AG04449 (cell line): ENCODE measurements around the gene RHCG.

ENCODE experiments used
- CTCF ChIA-PET: fragments of 350-600 bp; formaldehyde crosslinking; extraction: SDS; loops from one replicate; lab custom pipeline; 2021; ENCODE audit warnings: antibody characterized with exemption; lab: Yijun Ruan, JAX
- POLR2A ChIA-PET: fragments of 400-600, 350-600 bp; formaldehyde crosslinking; extraction: SDS; loops from one replicate; lab custom pipeline; 2020; ENCODE audit warnings: antibody characterized with exemption, inconsistent platforms; lab: Yijun Ruan, JAX
- DNase-seq: peaks from one replicate; pipeline ENCODE4 v3.0.0-alpha.2; 2010; ENCODE audit warnings: low read depth, low spot score
- H3K4me3 ChIP-seq: 2 replicates; pipeline ENCODE4 v1.5.1; 2011; ENCODE audit warnings: low read depth, mild to moderate bottlenecking, control low read depth, low read length
- TF ChIP-seq, protein P1 (sequence below): IDR thresholded peaks from one replicate; pipeline ENCODE4 v1.5.1; 2011; ENCODE audit warnings: mild to moderate bottlenecking, moderate library complexity, low read length, control low read depth, inconsistent platforms; ENCODE audit not compliant: insufficient read depth; ENCODE audit errors: missing control alignments

RHCG gene

DNA sequence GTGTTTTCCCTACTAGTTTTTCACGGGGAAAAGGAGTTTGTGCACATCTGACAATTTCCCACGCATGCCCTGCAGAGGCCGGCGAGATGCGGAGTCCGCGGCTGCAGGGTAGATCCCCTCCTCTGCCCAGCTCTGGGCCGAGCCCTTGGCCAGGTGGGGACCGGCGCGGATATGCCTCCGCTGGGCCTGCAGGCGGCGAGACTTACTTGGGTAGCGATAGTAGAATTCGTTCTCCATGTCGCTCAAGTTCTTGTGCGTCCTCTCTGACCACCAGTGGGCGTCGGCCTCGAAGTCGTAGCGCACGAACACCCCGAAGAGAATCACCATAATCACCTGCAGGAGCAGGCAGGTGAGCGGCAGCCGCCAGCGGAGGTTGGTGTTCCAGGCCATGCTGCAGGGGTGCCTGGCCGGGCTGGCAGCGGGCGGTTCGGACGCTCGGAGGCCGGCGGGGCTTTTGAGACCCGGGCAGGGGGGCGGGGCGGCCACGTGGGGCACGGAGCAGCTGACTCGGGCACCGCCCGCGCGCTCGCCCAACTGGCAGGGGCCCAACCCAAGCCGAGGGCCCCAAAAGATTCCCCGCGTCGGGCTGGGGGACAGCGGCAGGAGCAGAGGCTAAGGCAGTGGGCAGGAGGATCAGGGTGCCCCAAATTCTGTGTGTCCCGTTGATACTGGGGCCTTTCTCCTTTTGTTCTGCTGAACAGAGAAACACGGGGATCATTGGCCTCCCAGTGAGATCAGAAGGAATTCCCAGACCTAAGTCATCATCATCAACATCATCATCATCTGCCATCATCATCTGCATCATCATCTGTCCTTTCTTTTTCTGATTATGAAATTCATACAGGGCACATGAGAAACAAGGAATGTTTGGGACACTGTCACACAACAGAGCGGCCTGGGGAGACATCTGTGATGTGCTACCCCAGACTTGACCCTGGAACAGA is at the start of gene RHCG:
Gene RHCG, minus strand, starts transcription at position 429 of the 944 bp plus-strand sequence. Its CDS starts 39 bp downstream, at position 390.
- DNase-seq: no peak
- POLR2A ChIA-PET: no interaction called here
- peak within 1 kb of the TSS; percentile 20; the same call in 1 of the 2 replicates for H3K4me3 ChIP-seq
- TF ChIP-seq, protein P1, sequence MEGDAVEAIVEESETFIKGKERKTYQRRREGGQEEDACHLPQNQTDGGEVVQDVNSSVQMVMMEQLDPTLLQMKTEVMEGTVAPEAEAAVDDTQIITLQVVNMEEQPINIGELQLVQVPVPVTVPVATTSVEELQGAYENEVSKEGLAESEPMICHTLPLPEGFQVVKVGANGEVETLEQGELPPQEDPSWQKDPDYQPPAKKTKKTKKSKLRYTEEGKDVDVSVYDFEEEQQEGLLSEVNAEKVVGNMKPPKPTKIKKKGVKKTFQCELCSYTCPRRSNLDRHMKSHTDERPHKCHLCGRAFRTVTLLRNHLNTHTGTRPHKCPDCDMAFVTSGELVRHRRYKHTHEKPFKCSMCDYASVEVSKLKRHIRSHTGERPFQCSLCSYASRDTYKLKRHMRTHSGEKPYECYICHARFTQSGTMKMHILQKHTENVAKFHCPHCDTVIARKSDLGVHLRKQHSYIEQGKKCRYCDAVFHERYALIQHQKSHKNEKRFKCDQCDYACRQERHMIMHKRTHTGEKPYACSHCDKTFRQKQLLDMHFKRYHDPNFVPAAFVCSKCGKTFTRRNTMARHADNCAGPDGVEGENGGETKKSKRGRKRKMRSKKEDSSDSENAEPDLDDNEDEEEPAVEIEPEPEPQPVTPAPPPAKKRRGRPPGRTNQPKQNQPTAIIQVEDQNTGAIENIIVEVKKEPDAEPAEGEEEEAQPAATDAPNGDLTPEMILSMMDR: peak; percentile 20
- CTCF ChIA-PET: interaction anchor here (2.1 kb wide), 1 partner anchor 53 kb away, joined by 6 read pairs; no protein-coding TSS in a partner anchor

DNA sequence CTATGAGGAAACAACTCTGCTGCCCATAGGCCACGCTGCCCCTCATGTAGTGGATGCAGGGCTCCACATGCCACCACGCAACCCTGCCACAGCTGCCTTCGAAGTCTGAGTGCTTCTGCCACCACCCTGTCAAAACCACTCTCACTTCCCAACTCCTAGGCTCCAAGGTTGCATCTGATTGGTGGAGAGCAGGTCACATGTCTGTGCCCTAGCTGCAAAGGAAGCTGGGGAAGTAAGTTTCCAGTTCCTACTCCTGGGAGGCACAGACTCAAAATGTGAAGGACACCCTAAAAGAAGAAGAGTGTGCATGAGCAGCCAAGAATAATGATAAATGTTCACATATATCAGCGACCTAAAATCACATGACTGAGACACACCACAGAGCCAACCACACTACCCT is 47.0 kb upstream of the RHCG start:
- ChIA-PET CTCF (interaction anchor here (1.2 to 3.7 kb wide), 2 partner anchors 11 to 184 kb away, joined by 3 to 17 read pairs; no protein-coding TSS in a partner anchor), POLR2A (no interaction called here)
- TF ChIP-seq, protein P1: no peak
- H3K4me3 ChIP-seq: no peak overlapping the region
- no peak for DNase-seq

DNA sequence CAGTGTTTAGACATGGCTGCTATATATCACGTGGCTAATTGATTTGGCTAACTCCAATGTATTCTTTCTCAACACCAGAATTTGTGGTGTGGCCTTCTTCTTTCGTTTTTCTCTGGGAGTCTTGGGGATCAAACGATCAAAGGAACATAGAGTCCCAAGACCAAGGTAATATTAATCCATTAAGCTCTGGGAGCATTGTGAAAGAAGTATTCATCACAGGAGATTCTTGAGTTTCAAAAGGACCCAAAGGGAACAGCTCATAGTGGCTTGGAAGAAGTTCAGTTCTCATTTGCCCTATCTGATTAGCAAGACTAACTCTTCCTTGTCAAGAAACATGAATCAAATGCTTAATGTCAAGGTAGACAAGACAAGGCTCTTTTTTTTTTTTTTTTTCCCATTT is 46.0 kb upstream of the RHCG start:
- no peak for DNase-seq
- POLR2A ChIA-PET: no interaction called here
- TF ChIP-seq, protein P1: no peak
- H3K4me3 ChIP-seq: no peak overlapping the region
- CTCF ChIA-PET: interaction anchor here (1.2 to 3.7 kb wide), 2 partner anchors 12 to 183 kb away, joined by 3 to 17 read pairs; no protein-coding TSS in a partner anchor

DNA sequence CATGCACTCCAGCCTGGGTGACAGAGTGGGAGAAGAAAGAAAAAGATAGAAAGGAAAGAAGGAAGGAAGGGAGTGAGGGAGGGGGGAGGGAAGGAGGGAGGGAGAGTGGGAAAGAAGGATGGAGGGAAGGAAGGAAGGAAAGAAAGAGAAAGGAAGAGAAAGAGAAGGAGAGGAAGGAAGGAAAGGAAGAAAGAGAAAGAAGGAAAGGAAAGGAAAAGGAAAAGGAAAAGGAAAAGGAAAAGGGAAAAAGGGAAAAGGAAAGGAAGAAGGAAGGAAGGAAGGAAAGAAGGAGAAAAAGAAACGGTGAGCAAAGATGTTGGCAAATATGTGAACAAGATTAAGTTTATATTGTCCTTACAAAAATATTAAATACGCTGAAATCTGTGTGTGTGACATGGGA is 42.6 kb upstream of the RHCG start:
- TF ChIP-seq, protein P1: no peak
- CTCF ChIA-PET: interaction anchor here (0.7 kb wide), 1 partner anchor 67 kb away, joined by 3 read pairs; no protein-coding TSS in a partner anchor
- no peak overlapping the region for H3K4me3 ChIP-seq
- no peak for DNase-seq
- POLR2A ChIA-PET: no interaction called here

DNA sequence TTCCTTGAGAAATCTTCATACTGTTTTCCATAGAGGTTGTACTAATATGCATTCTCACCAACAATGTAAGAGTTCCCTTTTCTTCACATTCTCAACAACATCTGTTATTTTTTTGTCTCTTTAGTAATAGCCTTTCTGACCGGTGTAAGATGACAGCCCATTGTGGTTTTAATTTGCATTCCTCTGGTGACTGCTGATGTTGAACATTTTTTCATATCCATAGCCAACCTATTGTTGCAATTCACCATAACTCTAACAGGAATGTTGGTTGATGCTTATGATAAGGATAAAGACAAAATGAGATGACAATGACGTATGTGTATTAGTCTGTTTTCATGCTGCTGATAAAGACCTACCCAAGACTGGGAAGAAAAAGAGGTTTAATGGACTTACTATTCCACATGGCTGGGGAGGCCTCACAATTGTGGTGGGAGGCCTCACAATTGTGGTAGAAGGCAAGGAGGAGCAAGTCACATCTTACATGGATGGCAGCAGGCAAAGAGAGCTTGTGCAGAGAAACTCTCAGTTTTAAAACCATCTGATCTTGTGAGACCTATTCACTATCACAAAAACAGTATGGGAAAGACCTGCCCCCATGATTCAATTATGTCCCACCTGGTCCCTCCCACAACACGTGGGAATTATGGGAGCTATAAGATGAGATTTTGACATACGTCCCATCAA is 37.6 kb upstream of the RHCG start:
- CTCF ChIA-PET: no interaction called here

More for the DNA sequence above, 37.6 kb upstream of the RHCG start:
- TF ChIP-seq, protein P1: no peak
- H3K4me3 ChIP-seq: no peak overlapping the region
- DNase-seq: no peak
- POLR2A ChIA-PET: no interaction called here
